GM19438 (cell line): ENCODE results near the gene TERT.
"Not testable (repeated sequence)": the region's sequence is repeated elsewhere in the genome, so short reads cannot be mapped to it uniquely, and the experiment has no call there.

Experiments used
- ATAC-seq: cut with Tn5 transposase; IDR thresholded peaks from one replicate; pipeline ENCODE4 v1.9.1; 2021; ENCODE audit warnings: low read depth; ENCODE audit not compliant: unreplicated experiment

The TERT gene

GRCh38 chr5:1243487-1244130 lies 51.3 kb downstream of the TERT start:
- no peak for ATAC-seq

GRCh38 chr5:1242733-1243486 lies 52.0 kb downstream of the TERT start:
- ATAC-seq, result no peak

- ATAC-seq, result no peak
Measured at GRCh38 chr5:1241509-1242080, 53.3 kb downstream of the TERT start.

- ATAC-seq, result no peak
Measured at GRCh38 chr5:1240496-1241260, 54.2 kb downstream of the TERT start.

GRCh38 chr5:1239505-1240251 lies 55.2 kb downstream of the TERT start:
- no peak for ATAC-seq

- no peak for ATAC-seq
Measured at GRCh38 chr5:1235838-1236237, 59.0 kb downstream of the TERT start.

GRCh38 chr5:1235379-1235778 lies 59.5 kb downstream of the TERT start:
- ATAC-seq, result no peak

- ATAC-seq, result no peak
Measured at GRCh38 chr5:1232780-1233179, 62.1 kb downstream of the TERT start.

GRCh38 chr5:1231354-1231905 lies 63.4 kb downstream of the TERT start:
- no peak for ATAC-seq

- no peak for ATAC-seq
Measured at GRCh38 chr5:1230551-1230950, 64.3 kb downstream of the TERT start.

GRCh38 chr5:1229822-1230221 lies 65.0 kb downstream of the TERT start:
- no peak for ATAC-seq

GRCh38 chr5:1229023-1229422 lies 65.8 kb downstream of the TERT start:
- not testable (repeated sequence) for ATAC-seq

GRCh38 chr5:1228120-1228519 lies 66.7 kb downstream of the TERT start:
- no peak for ATAC-seq

GRCh38 chr5:1227667-1228066 lies 67.2 kb downstream of the TERT start:
- no peak for ATAC-seq

GRCh38 chr5:1226839-1227581 lies 67.9 kb downstream of the TERT start:
- no peak for ATAC-seq

GRCh38 chr5:1226231-1226630 lies 68.6 kb downstream of the TERT start:
- no peak for ATAC-seq

- no peak for ATAC-seq
Measured at GRCh38 chr5:1225081-1225480, 69.8 kb downstream of the TERT start, which contains the start of gene SLC6A18. SLC6A18 (plus strand) TSS chr5:1225381; CDS start chr5:1225478, 97 bp downstream.

- ATAC-seq, result no peak
Measured at GRCh38 chr5:1224631-1225030, 70.2 kb downstream of the TERT start.

GRCh38 chr5:1223278-1223670 lies 71.6 kb downstream of the TERT start:
- ATAC-seq, result no peak
